Adrenal gland (tissue), 5 donors: ENCODE data around the gene HOXA6.

Source experiments
- CTCF ChIP-seq, 6 experiments: fragments of 450-650 bp in 4 of 6; fragments of 200-600 bp in 2 of 6; sonication (generic) in 1 of 6; IDR thresholded peaks; 1 replicate in 5 of 6; 2 replicates in 1 of 6; pipeline versions ENCODE4 v1.5.1 to v1.8.0; 2016 to 2021; ENCODE audit warnings: antibody characterized with exemption in 6 of 6, mild to moderate bottlenecking in 2 of 6, moderate library complexity in 1 of 6
- POLR2A ChIP-seq, 2 donors: fragments of 450-650 bp; IDR thresholded peaks; one replicate each; pipeline ENCODE4 v1.6.1; 2017; ENCODE audit warnings: antibody characterized with exemption in 2 of 2, mild to moderate bottlenecking in 2 of 2, moderate library complexity in 1 of 2
- donor health status: DM: no; HTN: no; CAD: no.

GRCh38 chr7:27142580-27143022 lies 5.0 kb downstream of the HOXA6 start:
- TF ChIP-seq CTCF (IDR thresholded peaks at IDR 0.05) (no peak), POLR2A (IDR thresholded peaks at IDR 0.05) (no peak)
